ENCODE results near the gene IRF2BPL.

The IRF2BPL gene

GRCh38 chr14:77067632-77068516, 39.4 kb upstream of the IRF2BPL start:
- peak; percentile 96 for TF ChIP-seq CTCF (IDR thresholded peaks at IDR 0.05)

GRCh38 chr14:77066578-77067172, 38.2 kb upstream of the IRF2BPL start:
- TF ChIP-seq CTCF (IDR thresholded peaks at IDR 0.05): no peak

- no peak for TF ChIP-seq CTCF (IDR thresholded peaks at IDR 0.05)
These were observed 37.5 kb upstream of the IRF2BPL start for GRCh38 chr14:77065851-77066577.

- TF ChIP-seq CTCF (IDR thresholded peaks at IDR 0.05): no peak
These were observed 36.1 kb upstream of the IRF2BPL start for GRCh38 chr14:77064521-77065178.

- TF ChIP-seq CTCF (IDR thresholded peaks at IDR 0.05): no peak
These were observed 35.2 kb upstream of the IRF2BPL start for GRCh38 chr14:77063571-77064171.

- no peak for TF ChIP-seq CTCF (IDR thresholded peaks at IDR 0.05)
These were observed 33.8 kb upstream of the IRF2BPL start for GRCh38 chr14:77062261-77062660.
